Lower leg skin (tissue), 3 donors: ENCODE data around the gene ZNF555.

Experiments used
- CTCF ChIP-seq, 3 donors: fragments of 450-650 bp; IDR thresholded peaks; one replicate each; pipeline ENCODE4 v1.5.1; 2016; ENCODE audit warnings: antibody characterized with exemption in 3 of 3, mild to moderate bottlenecking in 3 of 3, moderate library complexity in 2 of 3
- POLR2A ChIP-seq, 2 donors: fragments of 450-650 bp; IDR thresholded peaks; one replicate each; pipeline ENCODE4 v1.6.1; 2016 to 2017; ENCODE audit warnings: antibody characterized with exemption in 2 of 2, mild to moderate bottlenecking in 1 of 2, moderate library complexity in 1 of 2

- TF ChIP-seq POLR2A (IDR thresholded peaks at IDR 0.05): no peak
- TF ChIP-seq CTCF (IDR thresholded peaks at IDR 0.05): no peak
Observed at GRCh38 chr19:2902590-2903218, 61.4 kb downstream of the ZNF555 start.
